Measurements from ENCODE around the gene MRC1.

The MRC1 gene

DNA sequence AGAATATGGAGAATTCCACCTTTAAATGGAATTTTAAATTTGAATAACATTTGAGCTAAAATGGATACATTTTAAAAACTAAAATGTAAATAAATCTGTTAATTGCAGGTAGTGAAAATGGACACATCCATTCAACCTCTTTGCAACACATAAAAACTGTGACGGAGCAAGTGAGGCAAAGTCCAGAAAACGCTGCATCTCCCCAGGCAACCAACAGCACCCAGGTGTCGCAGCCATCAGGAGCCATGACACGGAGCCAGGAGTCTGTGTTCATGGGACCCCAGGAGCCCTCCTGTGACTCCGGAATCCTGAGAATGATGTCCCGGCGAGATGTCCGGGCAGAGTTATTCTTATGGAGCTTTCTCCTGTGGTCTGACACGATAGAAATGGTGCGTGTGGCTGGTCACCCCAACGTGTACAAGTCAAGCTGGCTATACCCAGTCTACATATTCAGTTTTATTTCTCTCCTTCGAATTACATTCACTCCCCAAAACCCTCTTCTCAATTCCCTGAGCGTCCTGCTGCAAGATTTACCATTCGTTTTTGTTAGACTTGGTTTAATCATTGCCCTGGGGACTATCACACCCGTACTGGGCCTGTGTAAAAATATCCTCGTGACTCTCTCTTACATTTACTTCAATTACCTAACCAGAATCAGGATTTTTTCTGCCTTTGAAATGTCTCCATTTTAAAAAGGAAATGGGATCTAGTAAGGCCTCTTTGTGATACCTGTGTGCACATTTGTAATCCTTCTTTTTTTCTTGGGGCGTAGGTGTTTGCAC lies 13.1 kb upstream of the MRC1 start:
- Histone ChIP-seq H4K20me1 (ENCODE audit: insufficient read depth, low read length) (no peaks in the 10 kb centered on the region), H2AFZ (ENCODE audit: low read length) (no peak overlapping the region), H3K9me3 (ENCODE audit: low read length) (no peaks in the 10 kb centered on the region)

DNA sequence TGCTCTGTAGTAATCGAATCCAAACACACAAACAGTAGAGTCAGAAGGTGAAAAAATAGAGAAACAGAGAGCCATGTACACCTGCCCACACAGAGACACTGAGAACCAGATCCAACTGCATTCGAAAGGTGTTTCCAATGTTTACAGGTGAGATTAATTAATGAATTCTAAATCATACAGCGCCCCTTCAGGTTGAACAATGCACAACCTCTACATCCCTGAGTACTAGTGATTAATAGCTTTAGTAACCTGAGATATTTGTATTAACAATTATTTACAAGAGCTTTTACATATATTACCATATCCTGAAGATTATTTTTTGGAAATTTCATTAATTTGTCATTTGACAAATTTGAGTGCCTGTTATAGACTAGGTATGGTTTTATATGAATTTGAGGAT lies 7.6 kb upstream of the MRC1 start:
- no peaks in the 10 kb centered on the region for H3K27me3 ChIP-seq (ENCODE audit: insufficient read depth, low read length)

More for the DNA sequence above, 13.1 kb upstream of the MRC1 start:
- no peaks in the 10 kb centered on the region for H3K36me3 ChIP-seq (ENCODE audit: insufficient read depth, low read length)
- no peaks in the 10 kb centered on the region for H3F3A ChIP-seq (ENCODE audit: insufficient read depth, low read length)
- H3K79me2 ChIP-seq (ENCODE audit: insufficient read depth, low read length): no peaks in the 10 kb centered on the region
- H3K4me2 ChIP-seq (ENCODE audit: low read length): no peak overlapping the region
- H3K4me3 ChIP-seq (ENCODE audit: low read depth, low read length, poor library complexity, severe bottlenecking): no peak overlapping the region
- H3K9ac ChIP-seq (ENCODE audit: low read length): no peak overlapping the region
- H3K27ac ChIP-seq (ENCODE audit: low read depth, low read length, poor library complexity, severe bottlenecking): no peak overlapping the region
- no peaks in the 10 kb centered on the region for H3K9me2 ChIP-seq (ENCODE audit: low read depth, low read length)
- H3K27me3 ChIP-seq (ENCODE audit: insufficient read depth, low read length): no peaks in the 10 kb centered on the region
- H3K4me1 ChIP-seq (ENCODE audit: insufficient read depth, low read length, severe bottlenecking): no peaks in the 10 kb centered on the region
- TF ChIP-seq, protein P1, sequence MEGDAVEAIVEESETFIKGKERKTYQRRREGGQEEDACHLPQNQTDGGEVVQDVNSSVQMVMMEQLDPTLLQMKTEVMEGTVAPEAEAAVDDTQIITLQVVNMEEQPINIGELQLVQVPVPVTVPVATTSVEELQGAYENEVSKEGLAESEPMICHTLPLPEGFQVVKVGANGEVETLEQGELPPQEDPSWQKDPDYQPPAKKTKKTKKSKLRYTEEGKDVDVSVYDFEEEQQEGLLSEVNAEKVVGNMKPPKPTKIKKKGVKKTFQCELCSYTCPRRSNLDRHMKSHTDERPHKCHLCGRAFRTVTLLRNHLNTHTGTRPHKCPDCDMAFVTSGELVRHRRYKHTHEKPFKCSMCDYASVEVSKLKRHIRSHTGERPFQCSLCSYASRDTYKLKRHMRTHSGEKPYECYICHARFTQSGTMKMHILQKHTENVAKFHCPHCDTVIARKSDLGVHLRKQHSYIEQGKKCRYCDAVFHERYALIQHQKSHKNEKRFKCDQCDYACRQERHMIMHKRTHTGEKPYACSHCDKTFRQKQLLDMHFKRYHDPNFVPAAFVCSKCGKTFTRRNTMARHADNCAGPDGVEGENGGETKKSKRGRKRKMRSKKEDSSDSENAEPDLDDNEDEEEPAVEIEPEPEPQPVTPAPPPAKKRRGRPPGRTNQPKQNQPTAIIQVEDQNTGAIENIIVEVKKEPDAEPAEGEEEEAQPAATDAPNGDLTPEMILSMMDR (IDR thresholded peaks at IDR 0.05; ENCODE audit: low read length): no peak
- TF ChIP-seq EZH2 (IDR thresholded peaks at IDR 0.05; ENCODE audit: borderline replicate concordance, low read length): no peak

DNA sequence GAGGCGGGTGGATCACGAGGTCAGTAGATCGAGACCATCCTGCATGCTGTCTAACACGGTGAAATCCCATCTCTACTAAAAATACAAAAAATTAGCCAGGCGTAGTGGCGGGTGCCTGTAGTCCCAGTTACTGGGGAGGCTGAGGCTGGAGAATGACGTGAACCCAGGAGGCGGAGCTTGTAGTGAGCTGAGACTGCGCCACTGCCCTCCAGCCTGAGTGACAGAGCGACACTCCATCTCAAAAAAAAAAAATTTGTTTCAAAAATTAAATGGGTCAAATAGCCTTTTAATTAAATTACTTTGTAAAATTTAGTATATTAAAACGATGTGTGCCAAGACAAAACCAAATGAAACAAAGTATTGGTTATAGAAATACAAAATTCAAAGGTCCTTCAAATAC lies 6.8 kb upstream of the MRC1 start:
- no peak overlapping the region for H2AFZ ChIP-seq (ENCODE audit: low read length)
- H3K9me3 ChIP-seq (ENCODE audit: low read length): 0 out of 2 replicates have a peak, but pooled peaks cover 2% of the 10 kb centered on the region
- H3K9ac ChIP-seq (ENCODE audit: low read length): no peak overlapping the region
- H3K4me2 ChIP-seq (ENCODE audit: low read length): no peak overlapping the region
- TF ChIP-seq EZH2 (IDR thresholded peaks at IDR 0.05; ENCODE audit: borderline replicate concordance, low read length): no peak
- TF ChIP-seq, protein P1 (IDR thresholded peaks at IDR 0.05; ENCODE audit: low read length): no peak
- no peaks in the 10 kb centered on the region for H3K27me3 ChIP-seq (ENCODE audit: insufficient read depth, low read length)
- H3K36me3 ChIP-seq (ENCODE audit: insufficient read depth, low read length): no peaks in the 10 kb centered on the region
- no peak overlapping the region for H3K4me3 ChIP-seq (ENCODE audit: low read depth, low read length, poor library complexity, severe bottlenecking)
- no peaks in the 10 kb centered on the region for H4K20me1 ChIP-seq (ENCODE audit: insufficient read depth, low read length)
- no peak overlapping the region for H3K27ac ChIP-seq (ENCODE audit: low read depth, low read length, poor library complexity, severe bottlenecking)
- no peaks in the 10 kb centered on the region for H3K79me2 ChIP-seq (ENCODE audit: insufficient read depth, low read length)
- no peaks in the 10 kb centered on the region for H3K9me2 ChIP-seq (ENCODE audit: low read depth, low read length)
- no peaks in the 10 kb centered on the region for H3K4me1 ChIP-seq (ENCODE audit: insufficient read depth, low read length, severe bottlenecking)
- H3F3A ChIP-seq (ENCODE audit: insufficient read depth, low read length): no peaks in the 10 kb centered on the region

More for the DNA sequence above, 7.6 kb upstream of the MRC1 start:
- Histone ChIP-seq H2AFZ (ENCODE audit: low read length) (no peak overlapping the region), H3K9me3 (ENCODE audit: low read length) (0 out of 2 replicates have a peak, but pooled peaks cover 2% of the 10 kb centered on the region), H3K36me3 (ENCODE audit: insufficient read depth, low read length) (no peaks in the 10 kb centered on the region), H3F3A (ENCODE audit: insufficient read depth, low read length) (no peaks in the 10 kb centered on the region), H3K79me2 (ENCODE audit: insufficient read depth, low read length) (no peaks in the 10 kb centered on the region), H3K27ac (ENCODE audit: low read depth, low read length, poor library complexity, severe bottlenecking) (no peak overlapping the region), H4K20me1 (ENCODE audit: insufficient read depth, low read length) (no peaks in the 10 kb centered on the region), H3K4me2 (ENCODE audit: low read length) (no peak overlapping the region), H3K9me2 (ENCODE audit: low read depth, low read length) (no peaks in the 10 kb centered on the region), H3K4me1 (ENCODE audit: insufficient read depth, low read length, severe bottlenecking) (no peaks in the 10 kb centered on the region), H3K9ac (ENCODE audit: low read length) (no peak overlapping the region), H3K4me3 (ENCODE audit: low read depth, low read length, poor library complexity, severe bottlenecking) (no peak overlapping the region)
- TF ChIP-seq EZH2 (IDR thresholded peaks at IDR 0.05; ENCODE audit: borderline replicate concordance, low read length): no peak
- TF ChIP-seq, protein P1 (IDR thresholded peaks at IDR 0.05; ENCODE audit: low read length): peak; percentile 37; the same call in 1 of the 2 replicates

Measured in OCI-LY1 (cell line).